IgD-negative memory B cell (primary cell): Measurements from ENCODE around the gene VPS16. TPM values are rescaled to one million over a fixed set of nuclear protein-coding genes. Genes with fewer than 3 reads are reported as not detected.
A peak's percentile ranks its signal among the peaks of the same experiment; 100 is the strongest.

Experiments
- H3K27ac Mint-ChIP-seq, 3 donors: one replicate each; pipeline ENCODE4 v1.8.0; 2020 to 2022; ENCODE audit warnings: mild to moderate bottlenecking in 3 of 3, mixed read lengths in 3 of 3, moderate library complexity in 1 of 3
- H3K27me3 Mint-ChIP-seq: one replicate; pipeline ENCODE4 v1.8.0; 2021; ENCODE audit warnings: mixed read lengths
- H3K36me3 Mint-ChIP-seq: one replicate; pipeline ENCODE4 v1.8.0; 2020; ENCODE audit warnings: mild to moderate bottlenecking, mixed read lengths
- H3K4me1 Mint-ChIP-seq, 3 donors: one replicate each; pipeline ENCODE4 v1.8.0; 2020 to 2022; ENCODE audit warnings: mixed read lengths in 3 of 3, mild to moderate bottlenecking in 1 of 3
- H3K4me3 Mint-ChIP-seq, 4 donors: one replicate each; pipeline ENCODE4 v1.8.0; 2020 to 2022; ENCODE audit warnings: mild to moderate bottlenecking in 4 of 4, mixed read lengths in 4 of 4, moderate library complexity in 3 of 4
- H3K9me3 Mint-ChIP-seq, 3 donors: one replicate each; pipeline ENCODE4 v1.8.0; 2020 to 2021; ENCODE audit warnings: mixed read lengths in 3 of 3, mild to moderate bottlenecking in 1 of 3
- polyA plus RNA-seq: library from polyadenylated mRNA; unstranded; fragments of 300-500 nt; fragmentation: Illumina TruSeq; gene quantifications from one replicate; pipeline ENCODE4 v1.2.3, GENCODE V29; 2021

VPS16 gene
- polyA plus RNA-seq, 1 donor from 2014 or later: 22.4 TPM

DNA sequence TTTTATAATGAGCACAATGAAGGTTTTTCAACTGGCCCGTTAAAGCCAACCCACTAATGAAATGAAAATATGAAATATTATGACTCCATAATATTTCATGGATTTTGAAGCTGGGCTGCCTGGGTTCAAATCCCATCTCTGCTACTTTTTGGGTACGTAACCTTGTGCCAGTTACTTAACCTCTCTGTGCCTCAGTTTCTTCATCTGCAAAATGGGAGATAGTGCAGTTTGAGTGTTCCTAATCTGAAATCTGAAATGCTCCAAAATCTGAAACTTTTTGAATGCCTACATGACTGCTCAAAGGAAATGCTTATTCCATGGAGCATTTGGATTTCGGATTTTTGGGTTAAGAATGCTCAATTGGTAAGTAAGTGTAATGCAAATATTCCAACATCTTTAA is 62.3 kb downstream of the VPS16 start:
- no peak overlapping the region for H3K4me3 Mint-ChIP-seq
- H3K36me3 Mint-ChIP-seq: peaks cover 4% of the 10 kb centered on the region
- no peaks in the 10 kb centered on the region for H3K27me3 Mint-ChIP-seq
- peaks cover 14 to 26% (median 23%) of the 10 kb centered on the region in 3 donors for H3K4me1 Mint-ChIP-seq
- peaks cover 0 to 2% (median 0%) of the 10 kb centered on the region in 3 donors for H3K9me3 Mint-ChIP-seq
- H3K27ac Mint-ChIP-seq: no peak overlapping the region

DNA sequence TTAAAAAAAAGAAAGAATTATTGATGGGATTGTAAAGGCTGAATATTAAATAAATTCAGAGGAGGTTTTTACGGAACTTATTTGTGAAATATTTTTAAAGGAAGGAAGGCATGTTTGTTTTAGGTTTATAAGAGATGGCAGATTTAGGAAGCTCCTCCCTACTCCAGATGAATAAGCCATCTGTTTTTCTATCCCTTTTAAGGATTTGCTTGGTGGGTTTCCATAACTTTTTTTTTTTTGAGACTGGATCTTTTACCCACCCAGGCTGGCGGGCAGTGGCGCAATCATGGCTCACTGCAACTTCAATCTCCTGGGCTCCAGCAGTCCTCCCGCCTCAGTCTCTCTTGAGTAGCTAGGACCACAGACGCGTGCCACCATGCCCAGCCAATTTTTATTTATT is 63.1 kb downstream of the VPS16 start:
- H3K27ac Mint-ChIP-seq: no peak overlapping the region
- H3K4me3 Mint-ChIP-seq: no peak overlapping the region
- peaks cover 0 to 2% (median 0%) of the 10 kb centered on the region in 3 donors for H3K9me3 Mint-ChIP-seq
- H3K27me3 Mint-ChIP-seq: no peaks in the 10 kb centered on the region
- peaks cover 4% of the 10 kb centered on the region for H3K36me3 Mint-ChIP-seq
- H3K4me1 Mint-ChIP-seq: peaks cover 14 to 26% (median 23%) of the 10 kb centered on the region in 3 donors

DNA sequence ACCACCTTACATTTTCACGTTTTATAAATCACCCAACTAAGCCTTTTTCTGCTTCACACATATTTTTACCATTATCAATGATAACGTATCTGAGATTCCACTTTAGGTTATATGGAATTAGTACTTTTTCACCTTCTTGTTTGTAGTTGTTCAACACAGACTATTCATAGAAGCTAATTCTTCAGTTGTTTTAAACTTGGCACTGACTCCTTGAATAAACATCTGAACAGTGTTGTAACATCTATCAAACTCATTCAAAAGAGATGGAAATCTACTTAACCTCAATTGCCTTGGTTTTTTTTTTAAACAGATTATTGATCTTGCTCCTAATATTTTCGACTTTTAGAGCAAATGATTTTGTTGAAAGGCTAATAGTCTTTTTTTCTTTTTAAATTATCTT is 67.0 kb downstream of the VPS16 start:
- Mint-ChIP-seq H3K27me3 (no peaks in the 10 kb centered on the region), H3K4me3 (no peak overlapping the region), H3K9me3 (peaks cover 0 to 2% (median 0%) of the 10 kb centered on the region in 3 donors), H3K4me1 (peaks cover 0 to 2% (median 2%) of the 10 kb centered on the region in 3 donors), H3K27ac (peak overlapping the region in 1 of 3 donors; percentile 31), H3K36me3 (peaks cover 4% of the 10 kb centered on the region)

DNA sequence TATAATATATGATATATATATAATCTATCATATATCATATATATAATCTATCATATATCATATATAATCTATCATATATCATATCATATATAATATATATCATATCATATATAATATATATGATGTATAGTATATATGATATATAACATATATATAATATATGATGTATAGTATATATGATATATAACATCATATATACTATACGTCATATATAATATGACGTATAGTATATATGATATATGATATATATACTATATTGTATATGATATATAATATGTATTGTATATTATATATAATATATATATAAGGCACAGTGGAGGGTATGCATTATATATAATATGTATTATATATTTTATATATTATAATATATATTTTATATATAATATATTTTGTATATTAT is 69.4 kb downstream of the VPS16 start:
- H3K27me3 Mint-ChIP-seq: no peaks in the 10 kb centered on the region
- peaks cover 0 to 2% (median 0%) of the 10 kb centered on the region in 3 donors for H3K9me3 Mint-ChIP-seq
- no peak overlapping the region for H3K4me3 Mint-ChIP-seq
- peaks cover 2% of the 10 kb centered on the region for H3K36me3 Mint-ChIP-seq
- no peak overlapping the region for H3K27ac Mint-ChIP-seq
- H3K4me1 Mint-ChIP-seq: peaks cover 2 to 3% (median 2%) of the 10 kb centered on the region in 3 donors

DNA sequence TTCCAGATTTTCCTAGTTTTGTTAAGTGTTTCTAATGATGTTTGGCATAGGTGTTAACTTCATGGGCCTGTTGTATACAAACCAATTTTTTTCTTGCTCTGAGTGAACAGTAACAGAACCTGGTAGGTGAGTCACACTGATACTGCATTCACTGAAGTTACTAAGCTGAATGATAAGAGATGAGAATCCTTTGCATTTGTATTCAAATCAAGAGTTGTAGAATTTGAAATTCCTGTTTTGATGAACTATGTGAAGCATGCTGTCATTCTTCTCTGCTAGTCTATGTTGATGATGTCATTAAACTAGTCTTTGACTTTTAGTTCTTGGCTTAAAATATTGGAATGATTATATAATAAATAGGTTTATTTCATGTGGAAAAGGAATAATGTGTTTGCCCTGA is 70.7 kb downstream of the VPS16 start:
- Mint-ChIP-seq H3K4me1 (peaks cover 0 to 6% (median 2%) of the 10 kb centered on the region in 3 donors), H3K27me3 (no peaks in the 10 kb centered on the region), H3K9me3 (no peaks in the 10 kb centered on the region), H3K4me3 (no peak overlapping the region), H3K27ac (no peak overlapping the region), H3K36me3 (peaks cover 3% of the 10 kb centered on the region)

DNA sequence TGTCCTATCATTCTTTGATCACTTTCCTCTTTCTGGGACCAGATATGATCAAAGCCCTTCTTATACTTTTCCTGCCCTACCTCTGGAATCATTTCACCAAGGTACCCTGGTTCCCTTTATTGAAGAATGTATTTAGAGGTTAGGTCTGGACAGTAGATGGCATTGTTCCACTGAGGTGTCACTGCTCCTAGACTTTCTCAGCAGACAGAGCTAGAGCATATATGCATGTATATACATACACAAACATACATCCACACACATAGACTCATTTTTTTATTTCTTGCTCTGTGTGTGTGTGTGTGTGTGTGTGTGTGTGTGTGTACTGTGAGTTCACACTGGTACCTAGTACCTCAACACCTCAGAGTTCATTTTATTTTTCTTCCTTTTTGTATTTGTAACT is 73.6 kb downstream of the VPS16 start:
- Mint-ChIP-seq H3K27me3 (no peaks in the 10 kb centered on the region), H3K27ac (no peak overlapping the region), H3K4me3 (no peak overlapping the region)

More for the DNA sequence above, 73.6 kb downstream of the VPS16 start:
- Mint-ChIP-seq H3K4me1 (peaks cover 5 to 13% (median 11%) of the 10 kb centered on the region in 3 donors), H3K9me3 (no peaks in the 10 kb centered on the region), H3K36me3 (peaks cover 3% of the 10 kb centered on the region)

Other genes with a start within 250 kb of the VPS16 start
- gene NOP56, start 188.1 kb upstream of the VPS16 start, polyA plus RNA-seq: 123 TPM
- 108 TPM for gene IDH3B, start 176.5 kb upstream of the VPS16 start, polyA plus RNA-seq
- gene EBF4, start 148.0 kb upstream of the VPS16 start, polyA plus RNA-seq: 1.1 TPM
- gene CPXM1, start 40.1 kb upstream of the VPS16 start, polyA plus RNA-seq: 1.1 TPM
- gene C20orf141, start 25.8 kb upstream of the VPS16 start, polyA plus RNA-seq: not detected
- not detected for gene TMEM239, start 24.4 kb upstream of the VPS16 start, polyA plus RNA-seq
- gene PCED1A, start 90 bp upstream of the VPS16 start, polyA plus RNA-seq: 18.2 TPM
- gene PTPRA, start 32.7 kb downstream of the VPS16 start, polyA plus RNA-seq: 22.1 TPM
- gene GNRH2, start 202.9 kb downstream of the VPS16 start, polyA plus RNA-seq: not detected
- gene MRPS26, start 205.3 kb downstream of the VPS16 start, polyA plus RNA-seq: 84.4 TPM
- 0.59 TPM for gene OXT, start 230.9 kb downstream of the VPS16 start, polyA plus RNA-seq
- not detected for gene AVP, start 244.0 kb downstream of the VPS16 start, polyA plus RNA-seq